Caki2 (cell line): ENCODE data around the gene NACC1. TPM values are rescaled to one million over a fixed set of nuclear protein-coding genes. Genes with fewer than 3 reads are reported as not detected.
A peak's percentile ranks its signal among the peaks of the same experiment; 100 is the strongest.
"Not testable (repeated sequence)": the region's sequence is repeated elsewhere in the genome, so short reads cannot be mapped to it uniquely, and the experiment has no call there.

Experiments
- DNase-seq: peaks from one replicate; pipeline ENCODE4 v3.0.0-alpha.2; 2015; ENCODE audit warnings: low read depth
- in situ Hi-C: cut with HindIII; loops from 2 replicates; pipeline ENCODE4 v1.10.0; 2016; ENCODE audit warnings: low sequenced_read_pairs, low pct_unique_long_range_greater_than_20kb, mixed read lengths
- total RNA-seq: library from RNA; depleted of rRNA; stranded (reverse); fragments of >200 nt; shearing (Covaris generic); gene quantifications from 2 replicates; pipeline ENCODE4 v1.2.3, GENCODE V29; 2014; ENCODE audit warnings: low replicate concordance

NACC1 gene
- total RNA-seq, 1 experiment from 2014 or later = 59.3 TPM

DNA sequence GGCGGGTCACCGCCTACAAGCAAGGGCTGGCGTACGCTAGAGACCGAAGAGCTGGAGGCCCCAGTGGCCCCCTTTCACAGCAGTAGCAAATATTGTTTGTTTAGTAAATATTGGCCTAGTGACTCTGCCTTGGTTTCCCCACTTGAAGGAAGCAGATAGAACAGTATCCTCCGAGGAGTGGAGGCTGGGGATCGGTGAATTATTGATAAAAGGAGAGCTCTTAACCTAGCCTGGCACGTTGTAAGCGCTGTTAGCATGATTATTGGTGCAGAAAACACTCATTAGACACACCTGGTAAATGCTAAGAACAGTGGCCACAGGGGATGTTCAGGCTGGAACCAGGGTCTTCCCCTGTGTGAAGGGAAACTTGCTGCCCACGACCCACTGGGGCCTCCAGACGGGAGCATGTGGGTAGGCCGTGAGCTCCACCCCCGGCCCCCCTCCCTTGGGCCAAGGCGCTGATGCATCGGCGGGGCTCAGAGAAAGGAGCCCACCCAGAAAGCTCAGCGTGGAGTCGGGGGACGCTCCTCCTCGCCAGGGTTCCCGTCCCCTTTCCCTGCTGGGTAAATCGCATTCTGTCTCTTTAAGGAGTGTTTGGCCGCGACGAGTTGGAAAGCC, 34.4 kb downstream of the NACC1 start:
- in situ Hi-C loops = no loop called here
- no peak for DNase-seq

- in situ Hi-C loops = no loop called here
- peak; percentile 96 for DNase-seq
Measured at GRCh38 chr19:13152974-13153568, 35.0 kb downstream of the NACC1 start.

GRCh38 chr19:13153569-13154240, 35.6 kb downstream of the NACC1 start:
- no peak for DNase-seq
- in situ Hi-C loops = no loop called here

DNA sequence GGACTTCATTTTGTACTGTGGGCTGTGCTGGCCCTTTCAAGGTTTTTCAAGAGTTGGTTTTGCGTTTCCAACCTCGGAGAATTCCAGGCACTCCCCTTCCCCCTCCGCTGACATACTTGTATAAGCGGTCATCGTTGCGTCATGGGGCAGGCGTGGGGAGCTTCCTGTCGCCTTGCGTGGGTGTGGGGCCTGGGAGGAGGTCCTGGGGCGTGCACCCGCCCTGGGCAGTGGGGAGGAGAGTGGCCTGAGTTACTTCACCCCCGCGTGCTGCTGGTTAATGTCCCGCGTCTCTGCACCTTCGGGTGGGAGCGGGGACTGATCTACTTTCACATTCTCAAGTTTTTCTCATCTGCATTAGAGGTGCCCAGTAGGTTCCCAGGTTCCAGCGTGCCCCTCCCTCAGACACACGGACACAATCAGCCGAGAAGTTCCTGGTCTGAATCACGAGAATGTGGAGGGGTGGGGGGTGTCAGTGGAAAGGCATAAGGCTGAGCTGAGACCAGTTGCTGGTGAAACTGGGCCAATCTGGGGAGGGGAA, 36.2 kb downstream of the NACC1 start:
- in situ Hi-C loops = no loop called here
- DNase-seq = peak; percentile 80

DNA sequence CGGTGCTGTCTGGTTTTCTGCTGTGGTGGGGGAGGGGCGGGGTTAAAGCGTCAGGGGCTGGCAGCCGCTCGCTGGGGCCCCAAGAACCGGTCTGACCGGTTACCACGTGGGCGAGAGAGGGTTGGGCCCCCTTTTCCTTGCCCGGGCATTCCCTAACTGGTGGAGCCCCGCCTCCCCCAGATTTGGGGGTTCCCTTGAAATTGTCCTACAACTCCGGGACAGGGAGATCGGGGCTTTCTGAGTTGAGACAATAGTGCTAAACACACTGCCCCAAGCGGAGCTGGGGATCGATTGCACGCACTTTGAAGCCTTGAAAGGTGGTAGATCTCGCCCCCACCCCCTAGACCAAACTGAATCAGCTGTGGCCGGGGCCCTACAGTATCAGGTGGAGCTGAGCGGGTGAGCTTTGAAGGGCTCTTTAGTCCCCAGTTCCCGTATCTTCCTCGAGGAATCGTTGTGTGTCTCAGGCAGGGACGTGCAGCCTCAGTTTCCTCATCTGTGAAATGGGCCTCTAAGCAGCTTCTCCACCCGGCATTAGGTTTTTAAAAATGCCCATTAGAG, 36.9 kb downstream of the NACC1 start:
- in situ Hi-C loops = no loop called here
- DNase-seq = peak; percentile 72

DNA sequence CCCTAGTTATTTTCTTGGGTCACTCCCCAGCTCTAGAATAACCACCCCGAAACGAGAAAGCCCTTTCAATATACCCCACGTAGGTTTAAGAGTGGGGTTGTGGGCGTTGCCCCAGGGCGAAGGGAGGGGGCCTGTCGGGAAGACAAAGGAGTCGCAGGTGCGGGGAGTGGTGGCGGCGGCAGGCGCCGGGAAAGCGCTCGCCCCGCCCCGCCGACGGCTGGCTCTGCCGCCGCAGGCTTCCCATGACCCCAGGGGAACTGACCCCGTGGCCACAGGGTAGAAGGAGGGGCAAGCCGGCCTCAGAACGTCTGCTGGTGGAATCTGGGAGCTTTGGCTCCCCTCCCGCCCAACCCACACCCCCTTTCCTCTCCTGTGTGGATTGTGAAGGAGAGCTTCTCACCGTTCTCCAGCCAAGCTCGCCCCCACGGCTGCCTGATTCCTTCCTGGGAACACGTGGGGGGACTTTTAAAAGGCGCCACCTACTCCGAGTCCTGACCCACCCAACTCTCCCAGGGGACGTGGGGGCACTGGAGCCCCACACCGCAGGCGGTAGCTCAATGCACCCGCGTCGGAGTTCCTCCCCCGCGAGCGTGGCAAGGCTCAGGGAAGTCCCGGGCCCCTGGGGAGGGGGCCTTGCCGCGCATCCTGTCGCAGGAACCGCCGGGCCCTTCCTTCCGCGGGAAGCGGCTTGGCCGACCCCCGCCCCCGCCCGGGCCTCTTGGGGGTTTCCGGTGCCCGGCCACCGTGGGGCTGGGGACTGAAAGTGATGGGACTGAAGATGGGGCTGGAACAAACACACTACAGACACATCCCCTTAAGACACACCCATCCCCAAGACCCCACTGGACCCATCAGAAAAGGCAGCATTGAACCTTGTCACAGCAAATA, 37.7 kb downstream of the NACC1 start:
- in situ Hi-C loops = no loop called here
- peak; percentile 82 for DNase-seq

DNA sequence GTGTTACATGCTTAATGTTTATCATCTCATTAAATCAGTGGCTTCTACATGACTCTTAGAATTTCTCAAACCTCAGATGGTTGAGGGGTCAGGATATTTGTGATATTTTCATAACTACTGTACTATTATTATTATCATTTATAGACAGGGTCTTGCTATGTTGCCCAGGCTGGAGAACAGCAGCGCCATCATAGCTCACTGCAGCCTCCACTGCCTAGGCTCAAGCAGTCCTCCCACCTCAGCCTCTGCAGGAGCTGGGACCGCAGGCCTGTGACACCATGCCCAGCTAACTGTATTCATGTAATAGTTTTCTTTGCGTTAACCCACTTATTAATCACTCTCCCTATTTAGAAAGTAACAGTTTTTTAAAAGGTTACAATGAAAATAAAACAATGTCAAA, 41.6 kb downstream of the NACC1 start:
- in situ Hi-C loops = no loop called here
- DNase-seq = no peak

DNA sequence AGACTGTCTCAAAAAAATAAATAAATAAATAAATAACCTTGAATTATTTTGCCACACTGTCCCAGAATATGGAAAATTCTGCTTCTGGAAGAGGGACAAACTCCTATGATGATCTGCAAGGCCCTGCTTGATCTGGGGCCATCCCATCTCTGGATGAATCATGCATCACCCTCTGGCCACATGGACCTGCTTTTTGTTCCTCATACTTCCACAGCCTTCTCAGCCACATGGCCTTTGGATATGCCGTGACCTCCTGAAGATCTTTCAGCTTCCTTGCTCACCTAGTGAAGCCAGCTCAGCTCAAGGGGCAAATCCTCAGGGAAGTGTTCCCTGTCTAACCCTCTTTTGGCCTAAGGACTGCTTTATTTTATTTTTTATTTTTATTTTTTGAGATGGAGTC, 42.5 kb downstream of the NACC1 start:
- in situ Hi-C loops = no loop called here
- peak; percentile 56 for DNase-seq

GRCh38 chr19:13162724-13163608, 44.9 kb downstream of the NACC1 start:
- in situ Hi-C loops = no loop called here
- peak; percentile 97 for DNase-seq

DNA sequence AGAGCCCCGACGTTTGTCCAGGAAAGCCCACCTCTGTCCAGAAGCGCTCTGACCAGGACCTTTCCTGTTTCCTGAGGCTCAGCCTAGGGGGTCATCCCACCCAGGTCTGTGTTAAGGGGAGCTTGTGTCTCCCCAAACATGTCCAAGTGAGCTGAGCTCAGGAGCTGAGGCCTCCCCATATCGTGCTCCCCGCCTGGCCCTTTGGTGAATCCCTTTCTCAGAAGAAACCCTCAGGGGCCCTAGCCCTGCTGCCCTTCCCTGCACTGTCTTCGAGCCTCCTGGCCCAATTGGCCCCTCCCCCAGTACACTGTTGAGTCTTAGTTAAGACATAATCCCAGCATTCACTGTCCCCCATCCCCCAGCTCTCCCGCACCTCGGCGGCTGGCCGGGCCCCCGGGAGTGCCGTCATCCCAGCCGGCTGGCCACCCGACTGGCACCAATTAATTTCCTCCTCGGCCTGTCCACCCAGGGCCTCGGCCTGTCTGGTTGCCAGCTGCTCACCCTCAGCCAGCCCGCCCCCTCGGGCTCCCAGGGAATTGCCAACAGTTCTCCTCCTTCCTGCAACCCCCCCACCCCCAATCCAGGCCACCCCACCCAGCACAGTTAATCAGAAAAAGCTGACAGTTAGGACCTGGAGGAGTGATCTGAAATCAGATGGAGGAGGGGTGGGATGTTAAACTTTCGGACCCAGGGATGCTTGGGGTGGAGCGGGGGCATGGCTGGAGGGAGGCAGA, 45.7 kb downstream of the NACC1 start:
- in situ Hi-C loops = no loop called here
- peak; percentile 97 for DNase-seq

DNA sequence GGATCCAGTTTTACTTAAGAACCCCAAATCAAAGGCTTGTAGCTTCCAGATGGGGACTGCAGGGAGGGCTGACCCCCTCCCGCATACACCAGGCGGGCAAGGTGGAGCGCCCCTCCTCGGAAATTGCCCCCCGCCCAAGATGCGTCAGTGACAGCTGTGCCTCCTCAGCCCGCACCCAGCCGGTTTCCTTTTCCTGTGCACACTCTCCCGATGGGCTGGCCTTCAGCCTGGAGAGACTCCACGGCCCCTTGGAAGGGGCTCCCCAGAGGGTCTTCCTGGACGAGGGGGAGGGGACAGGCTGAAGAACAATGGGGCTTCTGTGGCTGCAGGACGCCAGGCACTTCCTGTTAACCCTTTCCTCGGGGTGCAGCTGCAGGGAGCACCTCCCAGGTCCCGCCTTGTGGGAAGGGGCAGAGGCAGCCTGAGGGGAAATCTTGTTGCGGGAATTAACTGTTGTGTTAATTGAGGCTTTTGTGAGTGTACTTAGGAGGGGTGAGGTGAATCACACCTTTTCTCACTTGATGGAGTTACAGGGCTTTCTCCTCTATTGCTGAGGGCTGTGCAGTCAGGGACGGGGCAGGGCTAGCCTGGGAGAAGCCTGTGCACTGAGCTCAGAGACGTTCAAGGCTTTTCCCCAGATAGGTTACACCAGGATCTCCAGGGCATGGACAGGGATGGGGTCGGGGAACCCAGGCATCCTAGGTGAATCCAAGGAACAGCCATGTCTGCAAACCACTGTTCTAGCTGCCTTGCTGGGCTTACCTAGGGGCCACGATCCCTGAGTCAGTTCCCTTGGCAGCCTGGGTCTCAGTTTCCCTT, 46.5 kb downstream of the NACC1 start:
- in situ Hi-C loops = no loop called here
- DNase-seq = peak; percentile 91

DNA sequence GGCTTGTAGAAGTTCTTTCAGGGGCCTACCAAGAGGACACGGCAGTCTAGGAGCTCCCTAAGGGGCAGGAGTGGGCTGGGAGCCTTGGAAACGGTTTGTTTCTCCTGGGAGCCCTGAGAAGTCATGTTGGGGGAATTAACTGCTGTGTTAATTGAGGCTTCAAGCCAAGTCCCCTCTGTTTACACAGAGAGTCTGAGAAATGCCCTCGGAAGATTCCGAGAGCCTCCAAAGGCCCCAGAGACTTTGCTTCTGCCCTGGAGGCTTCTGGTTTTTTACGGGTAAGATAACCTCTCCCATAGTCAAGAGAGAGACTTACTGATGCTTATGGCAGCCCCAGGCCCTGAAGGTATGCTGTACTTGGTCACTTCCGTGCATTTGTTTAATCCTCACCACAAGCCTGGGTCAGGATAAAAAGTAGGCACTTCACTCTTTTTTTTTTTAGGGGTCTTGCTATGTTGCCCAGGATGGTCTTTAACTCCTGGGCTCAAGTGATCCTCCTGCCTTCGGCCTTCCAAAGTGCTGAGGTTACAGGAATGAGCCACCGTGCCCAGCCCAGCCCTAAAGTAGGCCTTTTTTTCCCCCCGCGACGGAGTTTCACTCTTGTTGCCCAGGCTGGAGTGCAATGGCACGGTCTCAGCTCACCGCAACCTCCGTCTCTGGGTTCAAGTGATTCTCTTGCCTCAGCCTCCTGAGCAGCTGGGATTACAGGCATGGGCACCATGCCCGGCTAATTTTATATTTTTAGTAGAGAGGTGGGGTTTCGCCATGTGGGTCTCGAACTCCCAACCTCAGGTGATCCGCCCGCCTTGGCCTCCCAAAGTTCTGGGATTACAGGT, 47.3 kb downstream of the NACC1 start:
- DNase-seq = peak; percentile 30
- in situ Hi-C loops = no loop called here

DNA sequence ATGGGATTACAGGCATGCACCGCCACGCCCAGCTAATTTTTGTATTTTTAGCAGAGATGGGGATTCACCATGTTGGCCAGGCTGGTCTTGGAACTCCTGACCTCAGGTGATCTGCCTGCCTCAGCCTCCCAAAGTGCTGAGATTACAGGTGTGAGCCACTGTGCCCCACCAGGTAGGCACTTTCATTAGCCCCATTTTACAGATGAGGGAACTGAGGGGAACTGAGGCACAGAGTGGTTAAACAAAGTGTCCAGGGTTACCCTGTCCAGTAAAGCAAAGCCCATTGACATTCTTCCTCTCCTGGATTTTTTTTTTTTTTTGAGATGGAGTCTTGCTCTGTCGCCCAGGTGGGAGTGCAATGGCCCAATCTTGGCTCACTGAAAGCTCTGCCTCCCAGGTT, 48.1 kb downstream of the NACC1 start:
- DNase-seq, in situ Hi-C loops: not testable (repeated sequence)

DNA sequence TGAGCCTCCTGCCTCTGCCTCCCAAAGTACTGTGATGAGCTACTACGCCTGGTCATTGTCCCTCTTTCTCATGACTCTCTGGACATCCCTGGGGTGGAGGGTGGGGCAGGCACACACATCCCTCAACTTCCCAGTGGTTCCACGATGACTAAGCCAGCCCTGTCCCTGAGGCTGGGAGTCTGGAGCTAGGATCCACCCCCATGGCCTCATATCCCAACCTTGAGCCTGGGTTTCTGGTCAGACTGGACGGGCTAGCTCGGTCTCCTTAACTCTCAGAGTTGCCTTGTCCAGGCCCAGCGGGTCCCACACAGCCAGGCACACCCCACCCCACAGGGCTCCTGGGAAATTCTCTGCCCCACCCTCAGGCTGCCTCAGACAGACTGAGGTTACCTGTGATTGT, 51.7 kb downstream of the NACC1 start:
- peak; percentile 86 for DNase-seq
- in situ Hi-C loops = no loop called here

- in situ Hi-C loops = no loop called here
Measured at GRCh38 chr19:13171146-13171545, 53.1 kb downstream of the NACC1 start.

More at GRCh38 chr19:13171146-13171545, 53.1 kb downstream of the NACC1 start:
- no peak for DNase-seq
